Stimulated activated CD8-positive, alpha-beta memory T cell treated with anti-CD3 and anti-CD28 coated beads, Interleukin-15, amount 100 ng/mL, for 4 hours (primary cell): ENCODE data around the gene CFAP58.

ENCODE experiments used
- DNase-seq, 2 donors: peaks; one replicate each; pipeline ENCODE4 v3.0.0-alpha.2; 2020; ENCODE audit warnings: low read depth in 2 of 2

The CFAP58 gene

DNA sequence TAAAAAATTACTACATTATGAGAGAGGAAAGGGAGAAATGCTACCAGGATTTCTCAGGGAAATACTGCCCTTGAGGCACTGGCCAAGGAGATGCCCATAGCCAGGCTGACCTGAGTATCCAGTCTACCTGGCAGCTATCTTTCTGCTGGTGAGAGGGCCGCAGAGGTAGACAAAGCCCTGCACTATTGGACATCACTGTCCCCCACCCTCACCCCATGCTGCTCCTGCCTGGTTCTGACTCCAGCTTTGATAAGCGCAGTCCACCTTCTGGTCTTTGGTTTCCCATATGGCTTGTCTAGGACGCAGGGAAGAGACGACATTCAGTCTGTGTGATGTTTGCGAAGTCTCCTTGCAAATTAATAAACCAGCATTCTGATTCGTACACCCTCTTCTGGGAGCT lies 19.1 kb upstream of the CFAP58 start:
- DNase-seq, result no peak

DNA sequence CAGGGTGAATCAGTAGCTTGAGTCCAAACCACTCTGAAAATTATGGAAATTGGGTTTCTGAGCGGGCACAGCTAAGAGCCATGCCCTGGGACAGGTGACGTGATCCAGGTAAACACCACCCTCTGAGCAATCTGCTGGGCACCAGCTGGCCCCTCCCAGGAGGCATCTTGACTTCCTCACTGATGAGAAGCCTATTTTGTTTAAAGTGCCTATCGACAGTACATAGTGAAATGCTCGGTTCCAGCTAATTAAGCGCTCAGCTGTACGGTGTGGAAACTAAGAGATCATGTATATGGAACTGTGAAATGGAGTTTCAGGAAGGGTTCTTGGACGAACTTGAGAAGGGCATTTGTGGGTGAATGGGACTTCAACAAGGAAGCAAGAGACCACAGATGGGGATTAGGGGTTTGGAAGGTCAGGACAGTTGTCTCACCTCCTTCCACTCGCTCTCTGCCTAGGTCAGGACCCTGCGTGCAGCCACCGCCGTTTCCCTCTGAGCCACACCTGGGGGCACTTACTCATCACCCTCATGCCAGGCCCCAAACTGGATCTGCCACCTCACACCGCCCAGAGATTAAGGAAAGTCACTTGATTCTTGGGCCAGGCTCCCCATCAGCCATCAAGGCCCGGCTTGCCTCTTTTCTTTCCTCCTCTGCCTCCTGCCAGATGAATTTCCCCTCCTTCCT lies 18.5 kb upstream of the CFAP58 start:
- DNase-seq, result no peak

DNA sequence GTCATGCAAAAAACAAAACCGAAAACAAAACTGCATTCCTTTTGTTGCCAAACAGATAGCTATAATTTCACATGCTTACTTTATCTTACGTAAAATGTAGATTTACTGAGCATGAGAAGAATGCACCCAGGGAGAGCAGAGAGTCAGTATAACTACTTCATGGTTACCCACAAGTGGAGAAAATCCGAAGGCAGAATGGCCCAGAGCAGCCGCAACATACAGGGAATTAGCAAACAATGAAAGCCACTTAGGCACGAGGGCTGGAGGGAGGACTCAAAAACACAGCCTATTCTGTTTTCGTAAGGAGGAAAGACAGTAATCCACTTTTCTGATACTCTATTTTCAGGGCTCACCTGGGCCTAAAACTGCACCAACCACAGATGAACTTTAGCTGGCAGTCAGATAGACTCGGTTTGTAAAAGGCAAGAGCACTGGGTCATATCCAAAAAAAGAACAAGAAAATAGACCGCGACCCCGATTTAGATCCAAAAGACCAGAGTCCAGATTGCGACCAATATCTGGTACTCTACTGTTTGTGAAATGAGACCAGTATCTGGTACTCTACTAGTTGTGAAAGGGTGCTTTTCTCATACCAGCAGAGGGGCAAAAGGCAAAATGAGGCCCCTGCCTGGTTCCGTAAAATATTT lies 16.7 kb upstream of the CFAP58 start:
- no peak for DNase-seq

GRCh38 chr10:104337521-104337984 lies 16.1 kb upstream of the CFAP58 start:
- DNase-seq, result no peak

DNA sequence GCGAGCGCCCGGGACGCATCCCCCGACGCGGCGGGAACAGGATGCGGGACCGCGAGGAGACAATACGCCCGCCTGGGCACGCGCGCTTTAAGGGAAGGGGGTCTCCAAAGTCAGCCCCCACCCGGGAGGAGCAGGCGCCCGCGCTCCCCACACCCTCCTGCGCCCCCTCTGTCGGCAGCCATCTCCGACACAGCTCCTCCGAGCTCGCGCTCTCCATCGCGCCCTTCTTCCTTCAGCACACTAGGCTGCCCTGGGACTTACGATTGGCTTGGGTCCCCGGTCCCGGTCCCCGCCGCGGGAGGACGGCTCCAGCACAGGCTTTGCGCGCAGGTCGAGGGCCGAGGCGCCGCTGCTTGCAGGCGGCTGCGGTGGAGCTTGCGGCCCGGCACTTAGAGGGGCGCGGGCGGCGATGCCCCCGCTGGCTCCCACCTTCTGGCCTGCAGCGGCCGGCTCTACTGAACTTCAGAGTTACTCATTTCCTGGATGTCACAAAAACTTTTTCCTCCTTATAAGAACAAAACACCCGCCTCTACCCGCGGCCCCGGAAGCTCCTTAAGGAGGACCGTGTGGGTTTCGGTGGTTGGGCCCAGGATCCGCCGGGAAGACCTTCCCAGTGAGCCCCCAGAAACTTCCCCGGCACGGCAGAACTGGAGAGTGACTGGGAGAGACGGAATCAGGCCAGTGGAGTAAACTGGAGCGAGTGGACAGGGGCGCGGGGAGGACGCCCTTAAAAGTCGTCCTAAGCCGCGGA lies 15.5 kb upstream of the CFAP58 start, which contains the start of gene ITPRIP:
TSS of gene ITPRIP (minus strand) at position 481 of the 751 bp plus-strand sequence. CDS start 22,414 bp downstream, outside the sequence.
- DNase-seq, result peak; percentile 53 to 61

GRCh38 chr10:104339469-104340110 lies 14.0 kb upstream of the CFAP58 start:
- no peak for DNase-seq

DNA sequence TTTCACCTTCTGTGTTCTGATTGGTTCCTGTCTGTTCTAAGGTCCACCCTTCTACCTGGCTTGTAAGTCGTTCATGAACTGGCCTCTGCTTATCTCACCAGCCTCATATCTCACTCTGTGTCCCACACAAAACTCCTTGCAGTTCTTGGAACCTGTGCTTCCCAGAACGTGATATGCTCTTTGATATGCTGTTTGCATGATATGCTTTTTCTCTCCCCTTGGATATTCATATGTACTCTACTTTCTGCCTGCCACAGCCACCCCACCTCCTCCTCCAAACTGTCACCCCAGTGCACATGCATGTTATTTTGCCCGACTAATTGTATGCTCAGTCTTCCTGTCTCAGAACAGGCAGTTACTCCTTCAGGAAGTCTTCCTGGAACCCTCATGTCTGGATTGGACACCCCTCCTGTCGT lies 13.5 kb upstream of the CFAP58 start:
- no peak for DNase-seq

- no peak for DNase-seq
These were observed 13.0 kb upstream of the CFAP58 start for GRCh38 chr10:104340641-104341040.

DNA sequence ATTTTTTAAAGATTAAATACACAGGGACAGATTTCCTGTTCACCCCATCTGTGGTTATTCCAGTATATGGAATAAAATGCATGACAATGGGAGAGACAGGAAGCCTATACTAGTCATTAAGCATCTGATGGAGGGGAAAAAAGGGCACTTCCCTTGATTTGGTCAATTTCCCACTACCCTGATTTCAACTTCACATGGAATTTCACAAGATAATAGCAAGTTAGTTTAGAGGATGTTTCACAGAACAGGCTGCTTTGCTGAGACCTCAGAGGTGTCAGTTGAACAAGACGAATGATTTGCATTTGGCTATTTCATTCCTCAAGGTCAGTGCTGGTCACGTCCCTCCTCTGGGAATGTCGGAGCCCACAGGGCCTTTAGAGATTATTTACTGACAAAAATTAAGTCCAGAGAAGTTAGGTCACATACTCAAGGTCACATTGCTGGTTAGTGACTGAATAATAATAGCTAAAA lies 10.7 kb upstream of the CFAP58 start:
- DNase-seq, result no peak

- DNase-seq, result no peak
These were observed 9.4 kb upstream of the CFAP58 start for GRCh38 chr10:104344219-104344618.

GRCh38 chr10:104345515-104345914 lies 8.1 kb upstream of the CFAP58 start:
- no peak for DNase-seq

DNA sequence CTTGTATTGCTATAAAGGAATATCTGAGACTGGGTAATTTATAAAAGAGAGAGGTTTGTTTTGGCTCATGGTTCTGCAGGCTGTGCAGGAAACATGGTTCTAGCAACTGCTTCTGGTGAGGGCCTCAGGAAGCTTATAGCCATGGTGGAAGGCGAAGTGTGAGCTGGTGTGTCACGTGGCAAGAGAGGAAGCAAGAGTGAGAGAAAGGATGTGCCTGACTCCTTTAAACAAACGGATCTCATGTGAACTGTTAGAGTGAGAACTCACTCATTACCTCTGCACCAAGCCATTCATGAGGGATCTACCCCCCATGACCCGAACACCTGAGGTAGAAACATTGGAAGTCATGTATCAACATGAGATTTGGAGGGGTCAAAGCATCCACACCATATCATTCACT lies 7.7 kb upstream of the CFAP58 start:
- DNase-seq, result no peak

GRCh38 chr10:104347295-104348045 lies 6.2 kb upstream of the CFAP58 start:
- no peak for DNase-seq

DNA sequence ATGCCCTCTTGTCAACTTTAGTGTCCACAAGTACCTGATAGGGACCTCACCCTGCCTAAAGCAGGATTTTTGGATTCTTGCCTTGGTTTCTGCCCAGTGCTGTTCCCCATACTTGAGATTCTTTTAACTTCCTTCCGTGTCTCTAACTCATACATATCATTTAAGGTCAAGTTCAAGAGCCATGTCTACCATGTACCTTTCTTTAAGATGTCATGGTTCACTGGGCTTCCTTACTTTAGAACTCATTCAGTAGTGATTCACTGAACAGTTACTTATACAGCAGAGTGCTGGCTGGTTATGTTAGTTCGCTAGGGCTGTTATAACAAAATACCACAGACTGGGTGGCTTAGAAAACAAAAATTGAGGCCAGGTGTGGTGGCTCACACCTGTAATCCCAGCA lies 5.0 kb upstream of the CFAP58 start:
- no peak for DNase-seq

DNA sequence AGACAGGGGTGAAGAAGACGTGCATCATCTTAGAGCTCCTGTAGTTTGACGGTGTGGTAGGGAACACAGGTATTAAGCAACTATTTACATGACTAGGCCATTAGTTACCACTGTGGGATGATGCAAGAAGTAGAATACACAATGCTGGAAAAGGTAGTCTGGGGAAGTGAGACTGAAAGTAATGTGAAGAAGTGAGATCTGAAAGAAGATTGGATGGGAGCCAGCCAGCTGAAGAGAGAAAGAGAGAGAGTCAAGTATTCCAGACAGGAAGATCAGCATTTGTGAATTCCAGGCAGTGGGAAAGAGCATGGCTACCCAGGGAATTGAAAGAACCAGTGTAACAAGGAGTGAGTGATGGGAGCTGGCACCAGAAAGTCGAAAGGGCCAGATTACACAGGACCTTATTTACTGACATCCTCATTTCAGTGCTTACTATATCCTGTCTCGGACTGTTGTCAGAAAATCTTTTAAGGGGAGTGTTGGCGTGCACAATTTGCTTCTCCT lies 4.0 kb upstream of the CFAP58 start:
- no peak for DNase-seq

DNA sequence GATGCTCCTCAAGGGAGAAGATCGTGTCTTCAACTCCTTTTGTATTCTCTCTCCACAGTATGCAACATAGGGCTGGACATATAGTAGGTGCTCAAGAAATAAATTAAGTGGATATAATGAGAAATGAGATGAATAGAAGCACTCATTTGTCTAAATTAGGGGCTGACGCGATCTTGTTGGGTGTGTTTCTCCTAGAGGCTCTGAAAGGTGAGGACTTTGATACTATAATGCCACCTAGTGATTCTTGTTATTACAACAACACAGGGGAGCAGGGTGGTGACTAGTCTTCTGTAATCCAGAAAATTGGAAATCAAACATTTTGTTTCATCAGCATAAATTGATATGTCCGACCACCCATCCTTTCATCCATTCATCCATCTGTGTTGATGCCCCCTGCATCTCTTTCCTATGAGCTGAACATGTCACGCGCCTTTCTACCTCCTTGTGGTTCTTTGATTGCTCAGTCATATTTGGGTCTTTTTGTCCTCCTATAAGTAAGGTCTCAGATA lies 3.5 kb upstream of the CFAP58 start:
- DNase-seq, result no peak

DNA sequence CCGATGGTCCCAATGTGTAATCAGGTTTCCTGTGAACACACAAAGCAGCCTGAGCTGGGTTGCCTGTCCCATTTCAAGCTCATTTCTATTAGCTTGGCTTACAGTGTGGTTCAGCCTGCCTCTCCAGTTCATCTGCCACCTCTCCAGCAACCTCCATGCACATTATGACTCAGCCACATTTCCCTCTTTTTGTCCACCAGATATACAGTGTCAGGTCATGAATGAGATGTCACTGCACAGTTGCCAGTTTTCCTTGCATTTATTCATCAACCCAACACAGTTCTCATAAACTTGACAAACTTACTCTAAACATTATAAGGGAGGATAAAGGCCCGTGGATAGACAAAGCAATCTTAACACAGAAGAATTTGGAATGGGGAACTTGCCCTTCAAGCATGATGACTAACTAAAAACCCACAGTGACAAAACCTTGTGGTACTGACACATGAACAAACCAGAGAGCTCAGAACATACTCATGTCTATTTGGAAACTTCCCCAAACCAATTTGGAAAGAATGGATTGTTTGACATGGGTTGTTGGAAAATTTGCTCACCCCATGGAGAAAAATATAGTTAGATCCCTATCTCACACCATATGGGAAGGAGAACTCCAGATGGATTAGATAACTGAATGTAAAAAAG lies 2.5 kb upstream of the CFAP58 start:
- DNase-seq, result no peak

- DNase-seq, result no peak
These were observed 1.7 kb upstream of the CFAP58 start for GRCh38 chr10:104351919-104352318.

GRCh38 chr10:104359811-104360210 lies 6.2 kb downstream of the CFAP58 start:
- no peak for DNase-seq

GRCh38 chr10:104367904-104368303 lies 14.3 kb downstream of the CFAP58 start:
- no peak for DNase-seq
